DOHH2 (cell line): ENCODE data around the gene SELENOH.

Experiments
- H3F3A ChIP-seq: fragments of 200-600 bp; sonication (generic), shearing (Covaris generic); 2 replicates; pipeline ENCODE4 v1.6.0; 2016; ENCODE audit warnings: antibody characterized with exemption, mild to moderate bottlenecking; ENCODE audit not compliant: control insufficient read depth, insufficient read depth
- H3K27ac ChIP-seq: fragments of 200-600 bp; sonication (generic); 2 replicates; pipeline ENCODE4 v1.5.1; 2014; ENCODE audit warnings: low read depth, mild to moderate bottlenecking, low read length, moderate library complexity
- H3K27me3 ChIP-seq: fragments of 200-600 bp; sonication (generic); 2 replicates; pipeline ENCODE4 v1.6.1; 2014; ENCODE audit warnings: mild to moderate bottlenecking, low read length, mixed read lengths; ENCODE audit not compliant: control insufficient read depth
- H3K36me3 ChIP-seq: fragments of 200-600 bp; sonication (generic); 2 replicates; pipeline ENCODE4 v1.6.1; 2014; ENCODE audit warnings: mild to moderate bottlenecking, low read length, moderate library complexity, mixed read lengths; ENCODE audit not compliant: control insufficient read depth
- H3K4me1 ChIP-seq: fragments of 200-600 bp; sonication (generic); 2 replicates; pipeline ENCODE4 v1.6.1; 2014; ENCODE audit warnings: mild to moderate bottlenecking, low read length, mixed read lengths; ENCODE audit not compliant: control insufficient read depth
- H3K4me2 ChIP-seq: fragments of 200-600 bp; sonication (generic); 2 replicates; pipeline ENCODE4 v1.6.0; 2014; ENCODE audit warnings: mild to moderate bottlenecking, low read length, moderate library complexity
- H3K4me3 ChIP-seq: fragments of 200-600 bp; sonication (generic); 2 replicates; pipeline ENCODE4 v1.5.1; 2014; ENCODE audit warnings: mild to moderate bottlenecking, low read length, mixed read lengths
- H3K79me2 ChIP-seq: fragments of 200-600 bp; sonication (generic); 2 replicates; pipeline ENCODE4 v1.6.1; 2014; ENCODE audit warnings: mild to moderate bottlenecking, low read length, mixed read lengths; ENCODE audit not compliant: control insufficient read depth
- H3K9me2 ChIP-seq: fragments of 200-600 bp; sonication (generic); replicated peaks from 2 replicates; pipeline ENCODE4 v1.6.1; 2014; ENCODE audit warnings: mild to moderate bottlenecking, low read length, mixed read lengths; ENCODE audit not compliant: control insufficient read depth
- H3K9me3 ChIP-seq: fragments of 200-600 bp; sonication (generic); 2 replicates; pipeline ENCODE4 v1.6.1; 2014; ENCODE audit warnings: antibody characterized with exemption, low read length, mixed read lengths; ENCODE audit not compliant: control insufficient read depth, insufficient read depth
- H4K20me1 ChIP-seq: fragments of 200-600 bp; sonication (generic); 2 replicates; pipeline ENCODE4 v1.6.0; 2014; ENCODE audit warnings: low read depth, mild to moderate bottlenecking, antibody characterized with exemption, low read length, moderate library complexity; ENCODE audit not compliant: control insufficient read depth, insufficient read depth
- EZH2phosphoT487 ChIP-seq: fragments of 200-600 bp; sonication (generic); IDR thresholded peaks from 2 replicates; pipeline ENCODE4 v1.6.1; 2017; ENCODE audit warnings: borderline replicate concordance, mild to moderate bottlenecking, antibody characterized with exemption, low read length, moderate library complexity, mixed read lengths
- TF ChIP-seq, protein P1 (sequence below): fragments of 200-600 bp; sonication (generic); IDR thresholded peaks from one replicate; pipeline ENCODE4 v1.5.1; 2014; ENCODE audit warnings: antibody characterized with exemption, mild to moderate bottlenecking, low read depth, low read length; ENCODE audit not compliant: poor library complexity, severe bottlenecking

Gene SELENOH

DNA sequence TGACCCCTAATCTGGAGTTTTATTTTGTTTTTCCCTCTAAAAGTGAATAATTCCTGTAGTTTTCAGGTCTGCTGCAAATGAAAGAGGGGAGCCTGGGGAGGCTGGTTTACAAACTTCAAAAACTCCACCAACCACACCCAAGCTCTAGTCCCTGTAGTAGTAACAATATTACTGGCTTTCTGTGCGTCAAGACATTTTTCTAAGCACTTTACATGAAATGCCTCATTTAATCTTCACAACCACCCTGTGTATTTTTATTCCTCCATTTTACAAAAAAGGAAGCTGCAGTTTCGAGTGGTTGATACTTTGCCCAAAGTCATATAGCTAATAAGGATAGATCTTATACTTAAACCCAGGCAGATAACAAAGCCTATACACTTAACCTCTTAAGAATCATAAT lies 43.8 kb downstream of the SELENOH start:
- H3F3A ChIP-seq = no peaks in the 10 kb centered on the region
- peak overlapping the region; percentile 44 for H3K4me2 ChIP-seq
- H3K27ac ChIP-seq = no peak overlapping the region
- no peak for TF ChIP-seq EZH2phosphoT487
- TF ChIP-seq, protein P1, sequence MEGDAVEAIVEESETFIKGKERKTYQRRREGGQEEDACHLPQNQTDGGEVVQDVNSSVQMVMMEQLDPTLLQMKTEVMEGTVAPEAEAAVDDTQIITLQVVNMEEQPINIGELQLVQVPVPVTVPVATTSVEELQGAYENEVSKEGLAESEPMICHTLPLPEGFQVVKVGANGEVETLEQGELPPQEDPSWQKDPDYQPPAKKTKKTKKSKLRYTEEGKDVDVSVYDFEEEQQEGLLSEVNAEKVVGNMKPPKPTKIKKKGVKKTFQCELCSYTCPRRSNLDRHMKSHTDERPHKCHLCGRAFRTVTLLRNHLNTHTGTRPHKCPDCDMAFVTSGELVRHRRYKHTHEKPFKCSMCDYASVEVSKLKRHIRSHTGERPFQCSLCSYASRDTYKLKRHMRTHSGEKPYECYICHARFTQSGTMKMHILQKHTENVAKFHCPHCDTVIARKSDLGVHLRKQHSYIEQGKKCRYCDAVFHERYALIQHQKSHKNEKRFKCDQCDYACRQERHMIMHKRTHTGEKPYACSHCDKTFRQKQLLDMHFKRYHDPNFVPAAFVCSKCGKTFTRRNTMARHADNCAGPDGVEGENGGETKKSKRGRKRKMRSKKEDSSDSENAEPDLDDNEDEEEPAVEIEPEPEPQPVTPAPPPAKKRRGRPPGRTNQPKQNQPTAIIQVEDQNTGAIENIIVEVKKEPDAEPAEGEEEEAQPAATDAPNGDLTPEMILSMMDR = no peak
- H4K20me1 ChIP-seq = peaks cover 5% of the 10 kb centered on the region; the same call in 1 of the 2 replicates
- no peaks in the 10 kb centered on the region for H3K9me3 ChIP-seq
- H3K9me2 ChIP-seq = no peaks in the 10 kb centered on the region
- H3K4me3 ChIP-seq = 0 out of 2 replicates have a peak overlapping the region, but pooled peaks have one; percentile 2
- H3K27me3 ChIP-seq = no peaks in the 10 kb centered on the region
- peaks cover 14% of the 10 kb centered on the region for H3K4me1 ChIP-seq
- H3K36me3 ChIP-seq = no peaks in the 10 kb centered on the region
- H3K79me2 ChIP-seq = peaks cover 9% of the 10 kb centered on the region; the same call in 1 of the 2 replicates

- H3K9me2 ChIP-seq = no peaks in the 10 kb centered on the region
- H3K27ac ChIP-seq = no peak overlapping the region
- no peaks in the 10 kb centered on the region for H3K27me3 ChIP-seq
- no peaks in the 10 kb centered on the region for H3F3A ChIP-seq
- no peak overlapping the region for H3K4me3 ChIP-seq
- H3K4me2 ChIP-seq = no peak overlapping the region
- H3K9me3 ChIP-seq = no peaks in the 10 kb centered on the region
- H4K20me1 ChIP-seq = peaks cover 5% of the 10 kb centered on the region; the same call in 1 of the 2 replicates
- no peak for TF ChIP-seq EZH2phosphoT487
- TF ChIP-seq, protein P1 = no peak
- no peaks in the 10 kb centered on the region for H3K36me3 ChIP-seq
- H3K4me1 ChIP-seq = peaks cover 14% of the 10 kb centered on the region
- H3K79me2 ChIP-seq = peaks cover 5% of the 10 kb centered on the region; the same call in 1 of the 2 replicates
Measured at GRCh38 chr11:57786436-57786835, 45.1 kb downstream of the SELENOH start.

GRCh38 chr11:57787006-57787604 lies 45.8 kb downstream of the SELENOH start:
- Histone ChIP-seq H3K4me1 (peaks cover 20% of the 10 kb centered on the region), H3K9me3 (no peaks in the 10 kb centered on the region), H3K27ac (no peak overlapping the region), H3K9me2 (no peaks in the 10 kb centered on the region), H3K79me2 (peaks cover 3% of the 10 kb centered on the region; the same call in 1 of the 2 replicates), H3F3A (no peaks in the 10 kb centered on the region), H3K4me3 (no peak overlapping the region), H3K27me3 (no peaks in the 10 kb centered on the region), H4K20me1 (peaks cover 5% of the 10 kb centered on the region; the same call in 1 of the 2 replicates), H3K36me3 (no peaks in the 10 kb centered on the region; the same call in 1 of the 2 replicates), H3K4me2 (no peak overlapping the region)
- TF ChIP-seq, protein P1 = no peak
- no peak for TF ChIP-seq EZH2phosphoT487
